GM12873 (cell line): Measurements from ENCODE around the gene CKS2.

Source experiments
- TF ChIP-seq, protein P1 (sequence below): IDR thresholded peaks from 2 replicates; pipeline ENCODE4 v1.5.1; 2012; ENCODE audit warnings: low read depth, mild to moderate bottlenecking, moderate library complexity, low read length, control low read depth; ENCODE audit not compliant: insufficient read depth; ENCODE audit errors: missing control alignments

CKS2 gene

DNA sequence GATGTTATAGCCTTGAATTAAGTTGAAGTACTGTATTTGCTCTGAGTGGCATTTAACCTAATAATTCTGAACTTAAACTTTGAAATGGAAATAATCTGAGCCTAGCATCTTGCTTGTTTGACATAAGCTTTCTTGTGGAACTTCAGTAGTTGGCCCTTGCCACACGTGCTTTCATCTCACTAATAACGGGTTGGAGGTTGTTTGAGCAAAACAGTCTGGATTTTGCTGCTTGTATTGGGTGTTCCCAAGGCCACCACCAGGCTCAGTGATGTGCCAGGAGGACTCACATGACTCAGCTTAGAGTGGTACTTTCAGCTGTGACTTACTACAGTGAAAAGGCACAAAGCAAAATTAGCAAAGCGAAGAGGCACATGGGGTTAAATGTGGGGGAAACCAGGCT lies 43.0 kb downstream of the CKS2 start:
- TF ChIP-seq, protein P1, sequence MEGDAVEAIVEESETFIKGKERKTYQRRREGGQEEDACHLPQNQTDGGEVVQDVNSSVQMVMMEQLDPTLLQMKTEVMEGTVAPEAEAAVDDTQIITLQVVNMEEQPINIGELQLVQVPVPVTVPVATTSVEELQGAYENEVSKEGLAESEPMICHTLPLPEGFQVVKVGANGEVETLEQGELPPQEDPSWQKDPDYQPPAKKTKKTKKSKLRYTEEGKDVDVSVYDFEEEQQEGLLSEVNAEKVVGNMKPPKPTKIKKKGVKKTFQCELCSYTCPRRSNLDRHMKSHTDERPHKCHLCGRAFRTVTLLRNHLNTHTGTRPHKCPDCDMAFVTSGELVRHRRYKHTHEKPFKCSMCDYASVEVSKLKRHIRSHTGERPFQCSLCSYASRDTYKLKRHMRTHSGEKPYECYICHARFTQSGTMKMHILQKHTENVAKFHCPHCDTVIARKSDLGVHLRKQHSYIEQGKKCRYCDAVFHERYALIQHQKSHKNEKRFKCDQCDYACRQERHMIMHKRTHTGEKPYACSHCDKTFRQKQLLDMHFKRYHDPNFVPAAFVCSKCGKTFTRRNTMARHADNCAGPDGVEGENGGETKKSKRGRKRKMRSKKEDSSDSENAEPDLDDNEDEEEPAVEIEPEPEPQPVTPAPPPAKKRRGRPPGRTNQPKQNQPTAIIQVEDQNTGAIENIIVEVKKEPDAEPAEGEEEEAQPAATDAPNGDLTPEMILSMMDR: no peak

DNA sequence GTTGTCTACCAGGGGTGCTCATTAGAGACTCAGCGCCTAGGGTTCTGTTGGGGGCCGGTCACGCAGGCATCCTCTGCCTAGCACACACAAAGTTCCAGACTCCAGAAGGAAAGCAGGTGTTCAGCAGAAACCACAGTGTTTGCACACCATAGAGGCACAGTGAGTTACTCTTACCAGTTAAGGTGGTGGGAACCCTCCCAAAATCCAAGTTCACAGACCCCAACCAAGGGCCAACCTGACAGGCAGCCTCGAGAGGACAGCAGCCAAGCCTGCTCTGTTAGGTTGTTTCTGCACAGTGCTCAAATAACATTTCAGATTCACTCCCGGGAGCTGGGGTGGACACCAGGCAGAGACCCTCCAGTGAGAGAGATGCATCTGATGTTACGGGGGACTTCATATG lies 43.5 kb downstream of the CKS2 start:
- TF ChIP-seq, protein P1: no peak

DNA sequence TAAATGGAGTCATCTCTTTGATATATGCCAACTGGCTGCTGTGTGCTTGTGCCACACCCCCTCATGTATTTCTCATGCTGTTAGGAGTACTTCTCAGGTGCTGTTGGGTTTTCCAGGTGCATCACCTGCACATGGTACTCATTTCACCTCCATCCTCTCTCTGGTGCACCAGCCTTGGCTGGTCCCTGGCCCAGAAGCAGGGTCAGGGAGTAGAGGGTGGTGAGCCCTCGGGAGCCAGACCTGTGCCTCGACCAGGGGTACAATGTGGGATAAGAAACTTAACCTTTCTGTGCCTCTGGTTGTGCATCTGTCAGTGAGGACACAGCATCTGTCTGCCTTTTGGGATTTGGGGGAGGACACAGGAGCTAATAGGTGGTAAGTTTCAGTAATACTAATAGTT lies 45.8 kb downstream of the CKS2 start:
- TF ChIP-seq, protein P1: no peak

DNA sequence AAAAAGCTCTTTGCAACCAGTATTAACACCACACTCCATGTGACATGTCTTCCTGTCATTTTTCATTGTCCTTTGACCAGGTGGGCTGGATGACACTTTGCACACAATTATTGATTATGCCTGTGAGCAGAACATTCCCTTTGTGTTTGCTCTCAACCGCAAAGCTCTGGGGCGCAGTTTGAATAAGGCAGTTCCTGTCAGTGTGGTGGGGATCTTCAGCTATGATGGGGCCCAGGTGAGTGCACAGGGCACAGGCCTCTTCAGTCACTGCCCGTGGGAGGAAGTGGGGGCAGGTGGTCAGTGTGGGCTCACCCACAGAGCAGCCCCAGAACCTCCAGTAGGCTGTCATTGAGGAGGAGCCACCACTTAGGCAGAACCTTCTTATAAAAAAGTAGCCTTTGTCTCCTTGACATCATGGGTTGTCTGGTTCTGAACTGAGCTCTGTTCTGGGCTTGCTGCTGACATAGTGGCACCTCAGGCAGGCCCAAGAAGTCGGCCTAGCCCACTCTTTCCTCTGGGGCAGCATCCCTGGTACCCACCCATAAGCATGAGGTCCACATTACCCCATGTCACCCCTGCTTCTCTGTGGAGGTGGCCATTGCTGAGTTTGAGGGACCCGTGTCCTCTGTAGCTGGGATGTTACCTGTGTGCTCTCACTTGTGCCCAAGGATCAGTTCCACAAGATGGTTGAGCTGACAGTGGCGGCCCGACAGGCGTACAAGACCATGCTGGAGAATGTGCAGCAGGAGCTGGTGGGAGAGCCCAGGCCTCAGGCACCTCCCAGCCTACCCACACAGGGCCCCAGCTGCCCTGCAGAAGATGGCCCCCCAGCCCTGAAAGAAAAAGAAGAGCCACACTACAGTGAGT lies 46.6 kb downstream of the CKS2 start:
- TF ChIP-seq, protein P1: no peak

DNA sequence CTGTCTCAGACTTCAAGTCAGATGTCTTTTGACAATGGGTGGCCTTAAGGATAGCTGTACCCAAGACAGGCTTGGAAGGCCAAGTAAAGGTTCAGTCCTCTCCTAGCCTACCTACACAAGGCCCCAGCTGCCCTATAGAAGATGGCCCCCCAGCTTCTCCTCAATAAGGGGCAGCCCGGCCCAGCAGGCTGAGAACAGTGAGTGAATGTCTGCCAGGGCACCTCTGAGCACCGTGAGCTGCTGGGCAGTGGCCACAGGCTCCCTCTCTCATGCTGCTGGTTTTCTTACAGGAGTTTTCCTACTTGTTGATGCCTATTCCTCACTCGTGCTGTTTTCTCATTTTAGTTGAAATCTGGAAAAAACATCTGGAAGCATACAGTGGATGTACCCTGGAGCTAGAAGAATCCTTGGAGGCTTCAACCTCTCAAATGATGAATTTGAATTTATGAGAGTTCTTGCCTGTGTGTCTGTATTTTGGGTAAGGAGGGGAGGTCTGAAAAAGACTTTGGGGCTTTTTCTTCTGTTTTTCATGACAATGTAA lies 47.5 kb downstream of the CKS2 start:
- TF ChIP-seq, protein P1: no peak

DNA sequence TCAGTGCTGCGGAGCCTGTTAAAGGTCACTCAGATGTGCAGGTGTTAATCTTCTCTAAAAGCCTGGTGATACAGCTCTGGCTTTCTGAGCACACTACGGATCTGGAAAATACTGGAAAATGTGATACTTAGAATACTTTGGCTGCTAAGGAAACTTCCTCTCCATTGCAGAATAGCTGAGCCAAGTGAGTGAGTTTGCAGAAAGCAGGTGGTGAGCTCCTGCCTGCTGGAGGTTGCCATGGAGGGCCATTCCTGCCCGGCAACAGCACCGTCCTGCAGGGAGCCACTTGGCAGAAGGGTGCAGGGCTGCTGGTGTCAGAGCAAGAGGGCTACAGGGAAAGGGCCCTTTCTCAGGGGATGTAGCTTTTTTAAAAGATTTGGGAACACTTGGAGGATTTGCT lies 48.0 kb downstream of the CKS2 start:
- TF ChIP-seq, protein P1: no peak

DNA sequence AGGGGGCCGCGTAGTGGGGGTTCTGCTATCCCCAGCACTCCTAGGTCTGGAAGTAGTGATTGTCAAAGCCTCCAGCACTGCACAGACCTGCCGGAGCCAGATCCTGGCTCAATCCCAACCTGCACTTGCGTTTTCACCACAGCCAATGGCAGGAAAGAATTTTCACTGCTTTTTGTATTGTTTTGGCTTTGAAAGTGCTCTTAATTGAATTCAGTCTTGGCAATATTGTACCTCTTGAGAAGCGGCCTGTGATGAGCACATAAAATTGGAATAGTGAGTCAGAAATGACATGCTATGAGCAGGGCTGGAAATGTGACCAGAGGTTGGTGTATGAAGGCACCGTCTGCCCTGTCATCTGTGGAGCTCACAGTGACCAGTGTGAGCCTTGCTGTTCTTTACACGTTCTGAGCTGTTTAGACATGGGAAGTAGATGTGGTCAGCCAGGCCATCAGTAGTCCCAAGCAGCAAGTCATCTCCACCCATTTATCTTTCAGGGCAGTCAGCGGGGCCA lies 48.8 kb downstream of the CKS2 start:
- TF ChIP-seq, protein P1: no peak
